Bronchial epithelial cell (primary cell): ENCODE results near the gene HOXB5. TPM values are rescaled to one million over a fixed set of nuclear protein-coding genes. Genes with fewer than 3 reads are reported as not detected.

ENCODE experiments used
- DNase-seq: peaks from one replicate; pipeline ENCODE4 v3.0.0-alpha.2; 2010; ENCODE audit warnings: low read depth
- FAIRE-seq: peaks from 2 replicates; lab custom pipeline; 2011; peaks lifted over from hg19 to GRCh38; lab: Jason Lieb, UNC
- H3K27me3 ChIP-seq: 2 replicates; pipeline ENCODE4 v1.5.1; 2011; ENCODE audit warnings: low read length; ENCODE audit not compliant: control insufficient read depth, insufficient read depth
- H3K36me3 ChIP-seq: 2 replicates; pipeline ENCODE4 v1.5.1; 2011; ENCODE audit warnings: low read length; ENCODE audit not compliant: control insufficient read depth, insufficient read depth
- H3K4me3 ChIP-seq: 2 replicates; pipeline ENCODE4 v1.5.1; 2011; ENCODE audit warnings: mild to moderate bottlenecking, low read depth, low read length, control low read depth
- total RNA-seq: library from RNA; depleted of rRNA; stranded (reverse); fragments of >200 nt; gene quantifications from 2 replicates; pipeline ENCODE4 v1.2.1, GENCODE V29; 2014
- TF ChIP-seq, protein P1 (sequence below): IDR thresholded peaks from 2 replicates; pipeline ENCODE4 v1.5.1; 2011; ENCODE audit warnings: mild to moderate bottlenecking, moderate library complexity, low read length, control low read depth, inconsistent platforms; ENCODE audit not compliant: insufficient read depth, severe bottlenecking

The HOXB5 gene
- total RNA-seq, 1 donor from 2014 or later = not detected

DNA sequence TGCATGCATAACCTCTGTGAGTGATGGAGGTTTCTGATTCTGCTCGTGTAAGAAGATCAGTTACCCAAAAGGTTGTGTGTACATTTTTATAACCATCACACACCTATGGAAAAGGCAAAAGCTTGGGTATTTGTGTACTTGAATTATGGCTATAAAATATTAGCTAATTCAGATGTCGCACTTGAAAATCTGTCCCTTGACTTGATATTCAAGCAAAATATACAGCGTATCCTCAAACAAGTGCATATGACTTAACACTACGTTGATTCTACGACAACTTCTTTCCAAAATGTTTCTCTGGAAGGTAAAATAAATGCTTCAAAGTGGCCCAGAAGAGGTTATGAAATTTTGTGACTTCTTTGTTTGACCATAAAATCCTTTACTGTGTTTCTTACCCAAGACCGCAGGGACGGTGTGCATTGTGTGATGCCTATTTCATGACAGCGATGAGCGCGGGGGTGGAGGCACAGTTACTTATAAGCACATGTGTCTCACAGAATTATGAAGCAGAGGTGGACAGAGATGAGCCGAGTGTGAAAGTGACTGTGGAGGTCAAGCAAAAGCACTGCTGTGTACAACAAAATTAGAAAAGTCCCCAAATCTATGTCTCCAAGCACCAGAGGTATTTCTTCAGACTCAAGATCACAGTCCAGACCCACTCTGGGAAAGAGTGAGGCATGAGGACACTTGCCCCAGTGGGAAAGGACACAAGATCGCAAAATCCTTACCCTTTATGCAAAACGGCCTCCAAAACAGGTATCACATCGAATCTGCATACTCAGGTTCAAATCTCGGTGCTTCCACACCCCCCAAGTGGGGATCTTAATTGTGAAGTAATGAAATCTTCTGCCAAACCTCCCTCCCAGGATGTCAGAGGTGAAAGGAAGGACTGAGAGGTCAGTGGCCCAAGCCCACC, 36.7 kb upstream of the HOXB5 start:
- FAIRE-seq = no peak
- TF ChIP-seq, protein P1, sequence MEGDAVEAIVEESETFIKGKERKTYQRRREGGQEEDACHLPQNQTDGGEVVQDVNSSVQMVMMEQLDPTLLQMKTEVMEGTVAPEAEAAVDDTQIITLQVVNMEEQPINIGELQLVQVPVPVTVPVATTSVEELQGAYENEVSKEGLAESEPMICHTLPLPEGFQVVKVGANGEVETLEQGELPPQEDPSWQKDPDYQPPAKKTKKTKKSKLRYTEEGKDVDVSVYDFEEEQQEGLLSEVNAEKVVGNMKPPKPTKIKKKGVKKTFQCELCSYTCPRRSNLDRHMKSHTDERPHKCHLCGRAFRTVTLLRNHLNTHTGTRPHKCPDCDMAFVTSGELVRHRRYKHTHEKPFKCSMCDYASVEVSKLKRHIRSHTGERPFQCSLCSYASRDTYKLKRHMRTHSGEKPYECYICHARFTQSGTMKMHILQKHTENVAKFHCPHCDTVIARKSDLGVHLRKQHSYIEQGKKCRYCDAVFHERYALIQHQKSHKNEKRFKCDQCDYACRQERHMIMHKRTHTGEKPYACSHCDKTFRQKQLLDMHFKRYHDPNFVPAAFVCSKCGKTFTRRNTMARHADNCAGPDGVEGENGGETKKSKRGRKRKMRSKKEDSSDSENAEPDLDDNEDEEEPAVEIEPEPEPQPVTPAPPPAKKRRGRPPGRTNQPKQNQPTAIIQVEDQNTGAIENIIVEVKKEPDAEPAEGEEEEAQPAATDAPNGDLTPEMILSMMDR = no peak
- no peak for DNase-seq
- Histone ChIP-seq H3K4me3 (no peak overlapping the region), H3K36me3 (no peaks in the 10 kb centered on the region), H3K27me3 (peaks cover 88% of the 10 kb centered on the region)

DNA sequence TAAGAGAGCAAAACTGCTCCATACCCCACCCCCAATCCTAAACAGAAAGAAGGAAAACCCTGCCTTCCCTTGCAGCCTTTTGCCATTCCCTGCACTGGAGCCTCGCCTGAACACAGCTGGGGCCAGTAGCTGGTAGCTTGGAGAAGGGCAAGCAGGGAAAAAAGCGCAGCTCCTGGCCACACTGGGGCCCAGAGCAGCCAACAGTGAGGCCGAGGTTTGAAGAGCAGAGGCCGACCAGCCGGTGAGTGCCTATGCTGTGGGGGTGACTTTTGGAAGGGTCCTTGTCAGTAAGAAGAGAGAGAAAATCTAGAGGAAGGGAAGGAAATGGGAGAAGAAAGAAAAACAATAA, 35.8 kb upstream of the HOXB5 start:
- FAIRE-seq = no peak

DNA sequence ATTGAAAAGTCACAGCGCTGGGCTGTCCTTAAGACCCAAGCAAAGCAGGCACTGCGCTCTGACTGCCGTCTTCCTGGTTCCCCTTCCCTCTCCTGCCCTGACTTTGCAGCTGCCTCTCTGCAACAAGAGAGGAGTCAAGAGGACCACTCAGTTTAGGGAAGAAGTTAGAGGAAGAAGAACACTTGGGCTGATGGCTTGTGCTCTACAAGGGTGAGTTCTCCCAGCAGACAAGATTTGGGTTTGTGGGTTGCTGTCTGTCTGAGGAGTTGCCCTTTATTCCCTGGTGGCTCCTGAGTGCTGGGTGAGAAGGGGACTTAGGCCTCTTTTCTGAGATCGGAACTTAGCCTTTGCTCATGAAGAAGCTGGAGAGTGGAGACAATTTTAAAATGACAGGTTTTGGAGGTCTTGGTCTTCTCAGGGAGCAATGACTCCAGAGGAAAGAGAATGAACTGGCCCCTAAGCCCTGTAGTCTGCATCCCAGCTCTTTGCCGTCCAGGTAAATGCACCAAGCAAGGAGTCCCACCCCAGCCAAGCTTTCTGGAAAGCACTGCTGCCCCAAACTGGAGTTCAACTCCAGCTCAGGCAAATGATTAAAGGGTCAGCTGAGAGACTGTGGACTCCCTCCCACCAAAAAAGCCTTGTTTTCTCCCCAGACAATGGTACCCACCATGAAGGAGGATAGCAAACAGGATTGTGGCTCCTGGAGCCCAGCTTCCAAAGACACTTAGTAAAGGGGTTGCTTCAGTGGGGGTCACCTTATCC, 35.3 kb upstream of the HOXB5 start:
- Histone ChIP-seq H3K4me3 (no peak overlapping the region), H3K36me3 (no peaks in the 10 kb centered on the region), H3K27me3 (peaks cover 91% of the 10 kb centered on the region)
- TF ChIP-seq, protein P1 = no peak
- no peak for FAIRE-seq
- no peak for DNase-seq

More for the DNA sequence above, 35.8 kb upstream of the HOXB5 start:
- TF ChIP-seq, protein P1 = no peak
- Histone ChIP-seq H3K27me3 (peaks cover 89% of the 10 kb centered on the region), H3K4me3 (no peak overlapping the region), H3K36me3 (no peaks in the 10 kb centered on the region)
- no peak for DNase-seq

DNA sequence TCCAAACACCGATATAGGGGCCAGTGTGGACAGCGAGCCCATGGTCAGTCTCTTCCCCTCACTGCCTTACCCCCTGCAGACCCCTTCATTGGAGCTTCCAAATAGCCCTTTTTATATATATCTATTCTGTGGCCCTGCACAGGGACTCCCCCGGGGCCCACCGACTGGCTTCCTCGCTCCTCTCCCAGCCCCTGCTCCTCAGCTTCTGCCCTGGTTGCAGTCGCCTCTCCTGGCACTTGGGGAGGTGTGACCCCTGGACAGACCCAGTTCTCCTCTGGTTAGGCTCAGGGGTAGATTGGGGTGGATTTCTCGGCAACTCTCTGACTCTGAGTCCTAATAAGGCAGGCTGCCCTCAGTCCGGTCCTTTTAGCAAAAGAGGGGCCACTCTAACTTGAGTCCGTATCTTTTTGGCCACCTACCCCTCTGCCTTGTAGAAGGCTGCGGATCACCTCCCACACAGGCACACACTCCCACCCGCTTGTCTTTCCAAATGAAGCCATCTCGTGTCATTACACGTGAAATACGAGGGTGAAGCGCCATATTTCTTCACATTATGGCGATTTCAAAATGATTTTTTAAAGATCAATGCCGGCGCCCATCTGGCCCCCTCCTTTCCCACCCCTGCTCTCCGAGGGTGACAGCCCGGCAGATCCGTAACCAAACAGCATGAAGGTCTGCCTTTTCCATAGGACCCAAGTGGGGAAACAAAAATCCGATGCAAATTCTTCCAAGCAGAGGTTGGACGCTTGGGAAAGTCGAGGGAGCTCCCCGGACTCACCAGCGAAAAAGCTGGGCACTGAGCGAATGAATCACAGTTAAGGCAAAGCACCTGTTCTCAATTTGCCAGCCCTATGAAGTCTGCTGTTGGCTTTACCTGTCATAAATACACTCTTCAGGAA, 34.3 kb upstream of the HOXB5 start:
- peaks cover 91% of the 10 kb centered on the region for H3K27me3 ChIP-seq
- DNase-seq (no peak), FAIRE-seq (no peak)
- H3K4me3 ChIP-seq = no peak overlapping the region
- TF ChIP-seq, protein P1 = no peak
- H3K36me3 ChIP-seq = no peaks in the 10 kb centered on the region

DNA sequence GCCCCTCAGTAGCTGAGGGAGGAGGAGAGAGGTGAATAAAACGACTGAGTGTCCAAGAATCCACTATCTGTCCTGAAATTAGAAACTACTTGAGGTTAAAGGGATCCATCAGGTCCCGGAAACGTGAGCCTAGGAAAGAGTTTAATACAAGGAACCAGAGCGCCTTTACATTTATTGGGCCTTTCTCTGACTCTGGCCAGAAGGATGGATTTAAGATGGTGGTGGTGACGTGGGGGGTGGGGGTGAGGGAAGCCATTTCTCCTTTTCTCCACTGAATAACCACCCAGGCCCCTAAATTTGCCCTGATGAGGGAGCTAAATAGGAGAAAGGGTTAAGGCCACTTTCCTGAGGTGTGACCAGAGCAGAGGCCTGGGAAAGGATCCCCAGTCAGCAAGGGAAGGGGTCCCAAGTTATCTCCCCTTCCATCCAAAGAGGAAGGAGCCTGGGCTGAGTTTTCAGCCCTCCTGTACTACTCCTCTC, 33.6 kb upstream of the HOXB5 start:
- no peak for FAIRE-seq
- DNase-seq = no peak
- H3K36me3 ChIP-seq = no peaks in the 10 kb centered on the region
- peaks cover 91% of the 10 kb centered on the region for H3K27me3 ChIP-seq
- no peak overlapping the region for H3K4me3 ChIP-seq
- TF ChIP-seq, protein P1 = no peak
